Transverse colon (tissue), 4 donors: ENCODE results near the gene RMDN3. TPM values are rescaled to one million over a fixed set of nuclear protein-coding genes. Genes with fewer than 3 reads are reported as not detected.

Experiments
- DNase-seq: peaks from one replicate; pipeline ENCODE4 v3.0.0-alpha.2; 2019
- H3K27ac ChIP-seq, 4 donors: fragments of 200-600 bp; sonication (generic); 2 replicates each; pipeline ENCODE4 v1.5.1; 2016 to 2018; ENCODE audit warnings: inconsistent platforms in 4 of 4
- H3K27me3 ChIP-seq: fragments of 200-600 bp; sonication (generic); 2 replicates; pipeline ENCODE4 v1.5.1; 2017; ENCODE audit warnings: inconsistent platforms
- H3K36me3 ChIP-seq, 4 donors: fragments of 200-600 bp; sonication (generic); 2 replicates each; pipeline ENCODE4 v1.5.1; 2017 to 2019; ENCODE audit warnings: inconsistent platforms in 4 of 4
- H3K4me1 ChIP-seq, 4 donors: fragments of 200-600 bp; sonication (generic); 2 replicates each; pipeline ENCODE4 v1.5.1; 2017 to 2020; ENCODE audit warnings: inconsistent platforms in 4 of 4
- H3K4me3 ChIP-seq, 4 donors: fragments of 200-600 bp; sonication (generic); 1 replicate in 1 of 4; 2 replicates in 3 of 4; pipeline versions ENCODE4 v1.5.1 to v1.6.1; 2017 to 2019; ENCODE audit warnings: inconsistent platforms in 4 of 4
- H3K9me3 ChIP-seq, 2 donors: fragments of 200-600 bp; sonication (generic); 2 replicates each; pipeline ENCODE4 v1.5.1; 2017 to 2019; ENCODE audit warnings: inconsistent platforms in 2 of 2
- CTCF ChIP-seq, 5 experiments: fragments of 200-600 bp in 3 of 5; fragments of 450-650 bp in 2 of 5; sonication (generic) in 3 of 5; IDR thresholded peaks; 1 replicate in 2 of 5; 2 replicates in 3 of 5; pipeline ENCODE4 v1.5.1; 2016 to 2017; ENCODE audit warnings: antibody characterized with exemption in 5 of 5, inconsistent platforms in 3 of 5, mild to moderate bottlenecking in 2 of 5, moderate library complexity in 1 of 5
- EP300 ChIP-seq: sonication (generic); formaldehyde crosslinking; IDR thresholded peaks from one replicate; pipeline ENCODE4 v1.6.1; 2017; ENCODE audit warnings: antibody characterized with exemption, low read depth
- POLR2A ChIP-seq: fragments of 450-650 bp; IDR thresholded peaks from one replicate; pipeline ENCODE4 v1.6.1; 2016; ENCODE audit warnings: antibody characterized with exemption, mild to moderate bottlenecking, moderate library complexity
- POLR2AphosphoS5 ChIP-seq, 3 donors: sonication (generic); formaldehyde crosslinking; IDR thresholded peaks; one replicate each; pipeline ENCODE4 v1.6.1; 2016; ENCODE audit warnings: antibody characterized with exemption in 3 of 3
- WGBS, 2 donors: methylation state at CpG; one replicate each; pipeline ENCODE4 v1.1.5; 2018; ENCODE audit warnings: low coverage in 1 of 2; 5-methylcytosine and 5-hydroxymethylcytosine counted together
- in situ Hi-C, 4 donors: fragments of 200-750 bp; cut with MboI; loops; one replicate each; pipeline versions ENCODE4 v1.15.0 to v1.15.1; 2017; ENCODE audit warnings: low sequenced_read_pairs in 3 of 4, low pct_ligation_motif_present in 1 of 4, low pct_unique_long_range_greater_than_20kb in 1 of 4
- intact Hi-C: fragments of 100-400 bp; cut with DNase I; formaldehyde crosslinking; loops from one replicate; pipeline ENCODE4 v1.15.1; 2023; ENCODE audit warnings: low total_unique reads
- total RNA-seq, 4 donors: library from RNA; depleted of rRNA; stranded (reverse); fragments of >200 nt; gene quantifications; one replicate each; pipeline ENCODE4 v1.1.0, GENCODE V29; 2016

Gene RMDN3
- total RNA-seq, 4 donors from 2014 or later: 16.5 to 131 (median 32.7) TPM

- intact Hi-C loops: no loop called here
- TF ChIP-seq EP300: peak; percentile 20
- no peak for TF ChIP-seq CTCF (IDR thresholded peaks at IDR 0.05)
- peak in 2 of 3 donors; percentile 34 to 60 for TF ChIP-seq POLR2AphosphoS5 (IDR thresholded peaks at IDR 0.05)
- peak; percentile 85 for DNase-seq
- Histone ChIP-seq H3K4me3 (no peak overlapping the region), H3K4me1 (peaks cover 4 to 71% (median 40%) of the 10 kb centered on the region in 4 donors), H3K9me3 (no peaks in the 10 kb centered on the region), H3K36me3 (no peaks in the 10 kb centered on the region), H3K27me3 (no peaks in the 10 kb centered on the region), H3K27ac (peak overlapping the region; percentile 72 to 83 (median 79))
- in situ Hi-C loops: no loop called here
- 30% methylated on average over 4 of the region's 4 CpGs; no CpG with 5 or more reads in 1 of the 2 donors for WGBS, 2 donors
Observed at GRCh38 chr15:40787344-40787841, 32.3 kb upstream of the RMDN3 start.

GRCh38 chr15:40785814-40786213 lies 30.8 kb upstream of the RMDN3 start:
- 49 to 73% methylated on average over 1 to 2 of the region's 2 CpGs for WGBS, 2 donors
- no peaks in the 10 kb centered on the region for H3K9me3 ChIP-seq
- in situ Hi-C loops: no loop called here
- H3K36me3 ChIP-seq: no peaks in the 10 kb centered on the region
- DNase-seq: no peak
- peaks cover 4 to 59% (median 40%) of the 10 kb centered on the region in 4 donors for H3K4me1 ChIP-seq
- no peak for TF ChIP-seq POLR2A
- TF ChIP-seq POLR2AphosphoS5 (IDR thresholded peaks at IDR 0.05): no peak
- no peak for TF ChIP-seq CTCF (IDR thresholded peaks at IDR 0.05)
- TF ChIP-seq EP300: no peak
- intact Hi-C loops: no loop called here
- no peaks in the 10 kb centered on the region for H3K27me3 ChIP-seq
- no peak overlapping the region for H3K4me3 ChIP-seq
- H3K27ac ChIP-seq: peak overlapping the region; percentile 72 to 83 (median 79)

- TF ChIP-seq POLR2A (no peak), POLR2AphosphoS5 (IDR thresholded peaks at IDR 0.05) (no peak), EP300 (no peak), CTCF (IDR thresholded peaks at IDR 0.05) (peak in 1 of 5 experiments; percentile 8)
- 59 to 74% methylated on average over 3 of the region's 3 CpGs for WGBS, 2 donors
- intact Hi-C loops: no loop called here
Observed at GRCh38 chr15:40785164-40785563, 30.1 kb upstream of the RMDN3 start.

GRCh38 chr15:40782609-40783227 lies 27.7 kb upstream of the RMDN3 start:
- peaks cover 0 to 16% (median 2%) of the 10 kb centered on the region in 4 donors for H3K36me3 ChIP-seq
- intact Hi-C loops: no loop called here
- H3K27ac ChIP-seq: no peak overlapping the region
- TF ChIP-seq POLR2A: no peak
- no peak for TF ChIP-seq EP300
- TF ChIP-seq POLR2AphosphoS5 (IDR thresholded peaks at IDR 0.05): no peak
- TF ChIP-seq CTCF (IDR thresholded peaks at IDR 0.05): peak; percentile 55 to 87 (median 76)
- peak; percentile 86 for DNase-seq
- H3K4me3 ChIP-seq: no peak overlapping the region
- in situ Hi-C loops: no loop called here
- H3K4me1 ChIP-seq: peaks cover 4 to 33% (median 19%) of the 10 kb centered on the region in 4 donors
- no peaks in the 10 kb centered on the region for H3K9me3 ChIP-seq
- H3K27me3 ChIP-seq: no peaks in the 10 kb centered on the region
- WGBS, 2 donors: 43 to 75% methylated on average over 1 to 8 of the region's 8 CpGs

More at GRCh38 chr15:40785164-40785563, 30.1 kb upstream of the RMDN3 start:
- no peaks in the 10 kb centered on the region for H3K9me3 ChIP-seq
- peak overlapping the region in 3 of 4 donors; percentile 72 to 83 (median 77) for H3K27ac ChIP-seq
- peaks cover 4 to 52% (median 38%) of the 10 kb centered on the region in 4 donors for H3K4me1 ChIP-seq
- H3K4me3 ChIP-seq: no peak overlapping the region
- no peaks in the 10 kb centered on the region for H3K27me3 ChIP-seq
- in situ Hi-C loops: no loop called here
- DNase-seq: no peak
- H3K36me3 ChIP-seq: no peaks in the 10 kb centered on the region
